ENCODE results near the gene DNAJC16.

DNA sequence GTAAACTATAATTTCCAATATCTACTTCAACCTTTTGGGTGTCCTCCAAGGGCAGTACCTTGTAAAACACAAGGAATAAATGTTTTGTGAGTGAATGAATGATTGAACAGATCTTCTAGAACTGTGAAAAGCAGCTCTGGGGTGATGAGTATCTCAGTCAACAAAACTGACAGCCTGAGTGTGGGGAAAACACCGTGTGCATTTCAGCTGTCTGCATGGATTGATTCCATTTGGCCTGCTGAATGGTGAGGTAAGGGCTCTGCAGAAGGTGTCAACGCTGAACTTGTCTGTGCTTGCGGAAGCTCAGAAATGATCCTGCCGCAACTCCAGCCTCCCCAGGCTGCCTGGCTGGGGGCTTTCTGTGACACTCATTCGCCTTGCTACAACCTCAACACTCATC, 65.6 kb downstream of the DNAJC16 start:
- TF ChIP-seq, protein P1, sequence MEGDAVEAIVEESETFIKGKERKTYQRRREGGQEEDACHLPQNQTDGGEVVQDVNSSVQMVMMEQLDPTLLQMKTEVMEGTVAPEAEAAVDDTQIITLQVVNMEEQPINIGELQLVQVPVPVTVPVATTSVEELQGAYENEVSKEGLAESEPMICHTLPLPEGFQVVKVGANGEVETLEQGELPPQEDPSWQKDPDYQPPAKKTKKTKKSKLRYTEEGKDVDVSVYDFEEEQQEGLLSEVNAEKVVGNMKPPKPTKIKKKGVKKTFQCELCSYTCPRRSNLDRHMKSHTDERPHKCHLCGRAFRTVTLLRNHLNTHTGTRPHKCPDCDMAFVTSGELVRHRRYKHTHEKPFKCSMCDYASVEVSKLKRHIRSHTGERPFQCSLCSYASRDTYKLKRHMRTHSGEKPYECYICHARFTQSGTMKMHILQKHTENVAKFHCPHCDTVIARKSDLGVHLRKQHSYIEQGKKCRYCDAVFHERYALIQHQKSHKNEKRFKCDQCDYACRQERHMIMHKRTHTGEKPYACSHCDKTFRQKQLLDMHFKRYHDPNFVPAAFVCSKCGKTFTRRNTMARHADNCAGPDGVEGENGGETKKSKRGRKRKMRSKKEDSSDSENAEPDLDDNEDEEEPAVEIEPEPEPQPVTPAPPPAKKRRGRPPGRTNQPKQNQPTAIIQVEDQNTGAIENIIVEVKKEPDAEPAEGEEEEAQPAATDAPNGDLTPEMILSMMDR (IDR thresholded peaks at IDR 0.05): no peak
- TF ChIP-seq POLR2A (IDR thresholded peaks at IDR 0.05): no peak
